RWPE2 (cell line): ENCODE measurements around the gene ZC3H12D.

Experiments used
- ATAC-seq: fragments of 200-7000 bp; cut with Tn5 transposase; 3 replicates; pipeline ENCODE4 v1.9.1; 2021; ENCODE audit warnings: low read depth
- DNase-seq: peaks from one replicate; pipeline ENCODE4 v3.0.0-alpha.2; 2020; ENCODE audit warnings: low spot score
- H3K27ac ChIP-seq: fragments of 450-650 bp; 2 replicates; pipeline ENCODE4 v1.5.1; 2017; ENCODE audit warnings: mild to moderate bottlenecking; ENCODE audit not compliant: poor library complexity, severe bottlenecking
- H3K27me3 ChIP-seq: fragments of 250-450 bp; sonication (Bioruptor Pico); 2 replicates; pipeline ENCODE4 v1.5.1; 2021; ENCODE audit warnings: mild to moderate bottlenecking, moderate library complexity; ENCODE audit not compliant: insufficient read depth, poor library complexity, severe bottlenecking
- H3K36me3 ChIP-seq: fragments of 250-450 bp; sonication (Bioruptor Pico); 2 replicates; pipeline ENCODE4 v1.5.1; 2020; ENCODE audit warnings: low read depth, mild to moderate bottlenecking, moderate library complexity
- H3K4me1 ChIP-seq: fragments of 250-450 bp; sonication (Bioruptor Pico); 2 replicates; pipeline ENCODE4 v1.5.1; 2021; ENCODE audit warnings: mild to moderate bottlenecking, moderate library complexity; ENCODE audit not compliant: insufficient read depth, poor library complexity, severe bottlenecking
- H3K4me3 ChIP-seq: fragments of 250-450 bp; sonication (Bioruptor Pico); 2 replicates; pipeline ENCODE4 v1.5.1; 2021; ENCODE audit warnings: mild to moderate bottlenecking, moderate library complexity; ENCODE audit not compliant: severe bottlenecking
- H3K9me3 ChIP-seq: fragments of 250-450 bp; sonication (Bioruptor Pico); 2 replicates; pipeline ENCODE4 v1.5.1; 2021; ENCODE audit warnings: mild to moderate bottlenecking, moderate library complexity; ENCODE audit not compliant: severe bottlenecking
- CTCF ChIP-seq: fragments of 450-650 bp; IDR thresholded peaks from one replicate; pipeline ENCODE4 v1.5.1; 2017; ENCODE audit warnings: mild to moderate bottlenecking, moderate library complexity; ENCODE audit not compliant: poor library complexity, severe bottlenecking

The ZC3H12D gene

GRCh38 chr6:149484733-149485700 is at the start of gene ZC3H12D:
TSS of gene ZC3H12D (minus strand) at chr6:149485014. CDS start at chr6:149474543, 10,471 bp downstream.
- no peak within 1 kb of the TSS for H3K27ac ChIP-seq
- H3K9me3 ChIP-seq: no peaks in the 10 kb centered on the region
- no peak for TF ChIP-seq CTCF
- no peaks in the 10 kb centered on the region for H3K4me1 ChIP-seq
- H3K36me3 ChIP-seq: no peaks in the 10 kb centered on the region
- no peak for DNase-seq
- no peak for ATAC-seq
- H3K4me3 ChIP-seq: no peak within 1 kb of the TSS
- H3K27me3 ChIP-seq: no peaks in the 10 kb centered on the region

- Histone ChIP-seq H3K27me3 (no peaks in the 10 kb centered on the region), H3K4me1 (no peaks in the 10 kb centered on the region), H3K36me3 (peaks cover 94% of the 10 kb centered on the region), H3K9me3 (no peaks in the 10 kb centered on the region), H3K4me3 (no peak overlapping the region), H3K27ac (no peak overlapping the region)
- no peak for TF ChIP-seq CTCF
- DNase-seq: no peak
- no peak for ATAC-seq
Measured at GRCh38 chr6:149529650-149530049, 44.8 kb upstream of the ZC3H12D start.

GRCh38 chr6:149515494-149515893 is 30.7 kb upstream of the ZC3H12D start:
- no peak overlapping the region for H3K4me3 ChIP-seq
- H3K4me1 ChIP-seq: no peaks in the 10 kb centered on the region
- no peaks in the 10 kb centered on the region for H3K27me3 ChIP-seq
- H3K27ac ChIP-seq: no peak overlapping the region
- no peak for TF ChIP-seq CTCF
- H3K36me3 ChIP-seq: peaks cover 51% of the 10 kb centered on the region
- no peaks in the 10 kb centered on the region for H3K9me3 ChIP-seq
- no peak for DNase-seq
- no peak for ATAC-seq

- ATAC-seq (no peak), DNase-seq (no peak)
- Histone ChIP-seq H3K27me3 (no peaks in the 10 kb centered on the region), H3K36me3 (peaks cover 49% of the 10 kb centered on the region), H3K9me3 (no peaks in the 10 kb centered on the region), H3K4me1 (no peaks in the 10 kb centered on the region), H3K4me3 (no peak overlapping the region), H3K27ac (no peak overlapping the region)
- TF ChIP-seq CTCF: no peak
Measured at GRCh38 chr6:149513915-149514314, 29.1 kb upstream of the ZC3H12D start.
